H9 (cell line): Measurements from ENCODE around the gene UGT1A5. TPM values are rescaled to one million over a fixed set of nuclear protein-coding genes. Genes with fewer than 3 reads are reported as not detected.

Experiments used
- DNase-seq: peaks from one replicate; pipeline ENCODE4 v3.0.0-alpha.2; 2017
- H2AFZ ChIP-seq: one replicate; pipeline ENCODE4 v1.6.1; 2013; ENCODE audit warnings: mild to moderate bottlenecking, low read length, control low read depth, moderate library complexity
- H2AK5ac ChIP-seq: 2 replicates; pipeline ENCODE4 v1.6.1; 2013; ENCODE audit warnings: low read length, control low read depth, mixed read lengths; ENCODE audit not compliant: insufficient read length
- H2BK120ac ChIP-seq: one replicate; pipeline ENCODE4 v1.6.1; 2013; ENCODE audit warnings: low read depth, mild to moderate bottlenecking, low read length, control low read depth, inconsistent platforms; ENCODE audit not compliant: poor library complexity, severe bottlenecking
- H2BK12ac ChIP-seq: 2 replicates; pipeline ENCODE4 v1.6.1; 2013; ENCODE audit warnings: low read length, control low read depth, mixed read lengths, low read depth; ENCODE audit not compliant: insufficient read length
- H2BK15ac ChIP-seq: 2 replicates; pipeline ENCODE4 v1.6.1; 2013; ENCODE audit warnings: low read depth, low read length, control low read depth
- H2BK20ac ChIP-seq: one replicate; pipeline ENCODE4 v1.6.1; 2013; ENCODE audit warnings: low read depth, mild to moderate bottlenecking, low read length, control low read depth, inconsistent platforms; ENCODE audit not compliant: poor library complexity, severe bottlenecking
- H2BK5ac ChIP-seq: 2 replicates; pipeline ENCODE4 v1.6.1; 2013; ENCODE audit warnings: low read length, control low read depth, mixed read lengths; ENCODE audit not compliant: insufficient read length
- H3K14ac ChIP-seq: 2 replicates; pipeline ENCODE4 v1.6.1; 2013; ENCODE audit warnings: low read length, control low read depth; ENCODE audit not compliant: insufficient read depth
- H3K18ac ChIP-seq: 2 replicates; pipeline ENCODE4 v1.6.1; 2013; ENCODE audit warnings: low read depth, mild to moderate bottlenecking, mixed read lengths, low read length, control low read depth; ENCODE audit not compliant: insufficient read length
- H3K23ac ChIP-seq: 2 replicates; pipeline ENCODE4 v1.6.1; 2013; ENCODE audit warnings: low read length, control low read depth, mixed read lengths, low read depth; ENCODE audit not compliant: insufficient read length
- H3K23me2 ChIP-seq: 2 replicates; pipeline ENCODE4 v1.6.1; 2013; ENCODE audit warnings: low read depth, mild to moderate bottlenecking, mixed read lengths, low read length, control low read depth; ENCODE audit not compliant: insufficient read length, poor library complexity, severe bottlenecking
- H3K27ac ChIP-seq: 2 replicates; pipeline ENCODE4 v1.5.1; 2013; ENCODE audit warnings: low read length, control low read depth, mixed read lengths, low read depth; ENCODE audit not compliant: insufficient read length
- H3K27me3 ChIP-seq: 2 replicates; pipeline ENCODE4 v1.6.1; 2013; ENCODE audit warnings: low read length, control low read depth, inconsistent platforms; ENCODE audit not compliant: insufficient read depth
- H3K4ac ChIP-seq: 2 replicates; pipeline ENCODE4 v1.6.1; 2013; ENCODE audit warnings: low read depth, mild to moderate bottlenecking, control low read depth, inconsistent platforms, low read length, moderate library complexity
- H3K4me1 ChIP-seq: 2 replicates; pipeline ENCODE4 v1.6.1; 2013; ENCODE audit warnings: low read length, control low read depth, inconsistent platforms; ENCODE audit not compliant: insufficient read depth
- H3K4me2 ChIP-seq: 2 replicates; pipeline ENCODE4 v1.6.1; 2013; ENCODE audit warnings: low read length, control low read depth, mixed read lengths; ENCODE audit not compliant: insufficient read length, insufficient read depth
- H3K56ac ChIP-seq: 2 replicates; pipeline ENCODE4 v1.6.1; 2013; ENCODE audit warnings: low read depth, mild to moderate bottlenecking, mixed read lengths, low read length, control low read depth; ENCODE audit not compliant: insufficient read length
- H3K79me1 ChIP-seq: 2 replicates; pipeline ENCODE4 v1.6.1; 2013; ENCODE audit warnings: low read depth, mild to moderate bottlenecking, moderate library complexity, low read length, control low read depth, inconsistent platforms; ENCODE audit not compliant: insufficient read depth, poor library complexity, severe bottlenecking
- H3K79me2 ChIP-seq: 2 replicates; pipeline ENCODE4 v1.6.1; 2013; ENCODE audit warnings: low read length, control low read depth, inconsistent platforms; ENCODE audit not compliant: insufficient read depth
- H3K9ac ChIP-seq: 2 replicates; pipeline ENCODE4 v1.6.1; 2013; ENCODE audit warnings: low read length, control low read depth, mixed read lengths; ENCODE audit not compliant: insufficient read length; ENCODE audit errors: extremely low read depth
- H3K9me3 ChIP-seq: one replicate; pipeline ENCODE4 v1.6.1; 2013; ENCODE audit warnings: low read depth, low read length, inconsistent platforms; ENCODE audit not compliant: control insufficient read depth
- H3T11ph ChIP-seq: one replicate; pipeline ENCODE4 v1.6.1; 2013; ENCODE audit warnings: mild to moderate bottlenecking, low read length, control low read depth, inconsistent platforms
- H4K20me1 ChIP-seq: one replicate; pipeline ENCODE4 v1.6.1; 2013; ENCODE audit not compliant: control insufficient read depth, insufficient read length, insufficient read depth
- H4K5ac ChIP-seq: 2 replicates; pipeline ENCODE4 v1.6.1; 2013; ENCODE audit warnings: low read depth, mild to moderate bottlenecking, mixed read lengths, low read length, control low read depth; ENCODE audit not compliant: insufficient read length
- H4K8ac ChIP-seq: replicated peaks from 2 replicates; pipeline ENCODE4 v1.6.1; 2013; ENCODE audit warnings: low read length, control low read depth, mixed read lengths, low read depth; ENCODE audit not compliant: insufficient read length
- H4K91ac ChIP-seq: 2 replicates; pipeline ENCODE4 v1.6.1; 2013; ENCODE audit warnings: low read depth, mild to moderate bottlenecking, moderate library complexity, mixed read lengths, low read length, control low read depth; ENCODE audit not compliant: insufficient read length
- H3K27ac Mint-ChIP-seq, 3 experiments: 2 replicates in 2 of 3; 3 replicates in 1 of 3; pipeline ENCODE4 v1.8.0; 2020 to 2021; ENCODE audit warnings: mixed read lengths in 3 of 3, mild to moderate bottlenecking in 1 of 3, moderate library complexity in 1 of 3
- H3K27me3 Mint-ChIP-seq: 2 replicates; pipeline ENCODE4 v1.8.0; 2021; ENCODE audit warnings: low read depth, mild to moderate bottlenecking, moderate library complexity, mixed read lengths
- H3K36me3 Mint-ChIP-seq, 3 experiments: 2 replicates in 2 of 3; 3 replicates in 1 of 3; pipeline ENCODE4 v1.8.0; 2020 to 2021; ENCODE audit warnings: low read depth in 3 of 3, mixed read lengths in 3 of 3; ENCODE audit not compliant: insufficient read depth in 1 of 3
- H3K4me1 Mint-ChIP-seq, 2 experiments: 2 replicates each; pipeline ENCODE4 v1.8.0; 2020; ENCODE audit warnings: mixed read lengths in 2 of 2
- H3K4me3 Mint-ChIP-seq, 2 experiments: 2 replicates in 1 of 2; 3 replicates in 1 of 2; pipeline ENCODE4 v1.8.0; 2020 to 2021; ENCODE audit warnings: mild to moderate bottlenecking in 2 of 2, mixed read lengths in 2 of 2, moderate library complexity in 1 of 2
- H3K9me3 Mint-ChIP-seq, 2 experiments: 2 replicates in 1 of 2; 3 replicates in 1 of 2; pipeline ENCODE4 v1.8.0; 2020; ENCODE audit warnings: mild to moderate bottlenecking in 2 of 2, mixed read lengths in 2 of 2, moderate library complexity in 1 of 2
- CTCF ChIP-seq: fragments of 200-600 bp; sonication (generic); conservative IDR thresholded peaks from 3 replicates; pipeline ENCODE4 v1.8.0; 2021; ENCODE audit warnings: antibody characterized with exemption, mild to moderate bottlenecking
- WGBS: extraction: QIAGEN DNeasy Blood & Tissue Kit; methylation state at CpG from one replicate; pipeline ENCODE4 v1.1.7; 2013; ENCODE audit warnings: missing lambda C conversion rate, low lambda C conversion rate, mixed read lengths; ENCODE audit not compliant: insufficient read length; ENCODE audit errors: extremely low coverage; 5-methylcytosine and 5-hydroxymethylcytosine counted together
- total RNA-seq: library from RNA; stranded (reverse); gene quantifications from 2 replicates; pipeline ENCODE4 v1.2.1, GENCODE V29; 2021

The UGT1A5 gene
- total RNA-seq, 1 experiment from 2014 or later = not detected

- Histone ChIP-seq H3K18ac (no peak overlapping the region), H3K23me2 (no peaks in the 10 kb centered on the region), H2BK12ac (no peak overlapping the region), H2AFZ (no peak overlapping the region), H4K91ac (no peak overlapping the region), H2BK120ac (no peak overlapping the region), H3K9me3 (no peaks in the 10 kb centered on the region), H2BK5ac (no peak overlapping the region), H4K20me1 (no peaks in the 10 kb centered on the region), H3K27me3 (no peaks in the 10 kb centered on the region), H3T11ph (no peak overlapping the region), H3K14ac (no peak overlapping the region), H2AK5ac (no peak overlapping the region), H3K27ac (no peak overlapping the region), H3K4ac (no peak overlapping the region), H3K79me1 (no peaks in the 10 kb centered on the region), H3K9ac (no peak overlapping the region), H2BK15ac (no peak overlapping the region), H2BK20ac (no peak overlapping the region), H3K4me1 (peaks cover 3% of the 10 kb centered on the region; the same call in 1 of the 2 replicates), H4K5ac (no peak overlapping the region), H3K23ac (no peak overlapping the region), H3K4me2 (no peak overlapping the region), H3K56ac (no peak overlapping the region), H3K79me2 (no peaks in the 10 kb centered on the region), H4K8ac (no peak overlapping the region)
- no peak overlapping the region for H3K4me3 Mint-ChIP-seq
- no CpG with 5 or more reads among the region's 5 CpGs for WGBS
- no peak for TF ChIP-seq CTCF
- no peaks in the 10 kb centered on the region; a peak in 1 of 7 replicates for H3K36me3 Mint-ChIP-seq
- H3K9me3 Mint-ChIP-seq = no peaks in the 10 kb centered on the region; a peak in 2 of 5 replicates
- H3K27me3 Mint-ChIP-seq = no peaks in the 10 kb centered on the region; the same call in 1 of the 2 replicates
- peaks cover 20 to 26% of the 10 kb centered on the region in 2 experiments for H3K4me1 Mint-ChIP-seq
- DNase-seq = no peak
- no peak overlapping the region for H3K27ac Mint-ChIP-seq
Measured at GRCh38 chr2:233686928-233687327, 25.8 kb upstream of the UGT1A5 start.
